Heart right ventricle (tissue), 16 donors: ENCODE results near the gene TMEM95. TPM values are rescaled to one million over a fixed set of nuclear protein-coding genes. Genes with fewer than 3 reads are reported as not detected.

ENCODE experiments used
- ATAC-seq, 8 donors: fragments of 200-7000 bp; cut with Tn5 transposase; one replicate each; pipeline ENCODE4 v1.9.1; 2020; ENCODE audit warnings: mild to moderate bottlenecking in 8 of 8, moderate library complexity in 8 of 8, moderate number of reproducible peaks in 1 of 8
- DNase-seq, 2 donors: peaks; one replicate each; pipeline ENCODE4 v3.0.0-alpha.2; 2020
- H3K27ac ChIP-seq, 10 donors: fragments of 200-600 bp; sonication (generic) in 2 of 10; one replicate each; pipeline versions ENCODE4 v1.5.0 to v1.8.0; 2020 to 2022; ENCODE audit warnings: mild to moderate bottlenecking in 3 of 10
- H3K27me3 ChIP-seq, 7 donors: fragments of 200-600 bp; one replicate each; pipeline ENCODE4 v1.8.0; 2021 to 2022; ENCODE audit warnings: mild to moderate bottlenecking in 2 of 7
- H3K36me3 ChIP-seq, 9 donors: fragments of 200-600 bp; sonication (generic) in 1 of 9; one replicate each; pipeline versions ENCODE4 v1.5.0 to v1.8.0; 2020 to 2022; ENCODE audit warnings: mild to moderate bottlenecking in 2 of 9
- H3K4me1 ChIP-seq, 9 donors: fragments of 200-600 bp; sonication (generic) in 1 of 9; one replicate each; pipeline versions ENCODE4 v1.5.0 to v1.8.0; 2020 to 2022; ENCODE audit warnings: mild to moderate bottlenecking in 4 of 9
- H3K4me3 ChIP-seq, 10 donors: fragments of 200-600 bp; sonication (generic) in 2 of 10; one replicate each; pipeline versions ENCODE4 v1.5.0 to v1.8.0; 2020 to 2022; ENCODE audit warnings: mild to moderate bottlenecking in 7 of 10, moderate library complexity in 2 of 10
- H3K9me3 ChIP-seq, 11 donors: fragments of 200-600 bp in 10 of 11; sonication (generic) in 2 of 11; one replicate each; pipeline versions ENCODE4 v1.5.0 to v1.8.0; 2013 to 2022; ENCODE audit warnings: mild to moderate bottlenecking in 2 of 11, control low read depth in 1 of 11, moderate library complexity in 1 of 11
- CTCF ChIP-seq, 9 donors: fragments of 200-600 bp; sonication (generic) in 2 of 9; IDR thresholded peaks; one replicate each; pipeline versions ENCODE4 v1.5.0 to v1.8.0; 2021 to 2022; ENCODE audit warnings: antibody characterized with exemption in 9 of 9, mild to moderate bottlenecking in 5 of 9, moderate library complexity in 1 of 9
- WGBS, 2 donors: extraction: QIAGEN DNeasy Blood & Tissue Kit; methylation state at CpG; one replicate each; pipeline ENCODE4 v1.1.7; 2013; ENCODE audit warnings: inconsistent platforms in 1 of 2; 5-methylcytosine and 5-hydroxymethylcytosine counted together
- intact Hi-C, 10 donors: fragments of 100-400 bp; cut with DNase I; formaldehyde crosslinking; loops; one replicate each; pipeline versions ENCODE4 v1.11.1 to v1.14.2; 2022
- polyA plus RNA-seq, 2 donors: library from polyadenylated mRNA; stranded (reverse); fragments of 200-250 nt; gene quantifications; one replicate each; pipeline ENCODE4 v1.2.3, GENCODE V29; 2013
- total RNA-seq, 10 donors: library from RNA; stranded (reverse); fragmentation: NEBNext Ultra II Directional in 3 of 10; extraction: Animal tissue kit (Norgen Biotek cat#: 25700) in 3 of 10; gene quantifications; one replicate each; pipeline versions ENCODE4 v1.2.1 to v1.2.4, GENCODE V29; 2021 to 2023
- donor health status: Arrhythmogenic right ventricular cardiomyopathy.
- donor health status: ischemic (EF 13 %, LVEDD 7.1; RV severe dilation, severe dysfunction).
- donor health status: healthy with polysubstance abuse.
- donor health status: DM: no; HTN: yes; CAD: no.
- donor health status: DM: no; HTN: no; CAD: no.
- donor health status: ischemic (EF 25% LVEDD 6.9; RV normal size, moderate dysfunction).
- donor health status: ischemic (EF 25% LVEDD 5.7; RV mildly dilated, moderate dysfunction).
- donor health status: healthy.
- donor health status: DM: yes; HTN: yes; CAD: no.
- donor health status: Ischemic cardiomyopathy.
- donor health status: ischemic (EF 35%, LVEDD 5.7; RV mildly dilated, moderate dysfunction).
- donor health status: nonischemic (EF 11% LVEDD 7.7; RV severe dilation, severe dysfunction).
- donor health status: DM: yes; HTN: yes; CAD: no.
- donor health status: PGD.
- donor health status: ischemic (EF 29% LVEDD 5.4; RV normal size, mild dysfunction).
- donor health status: nonischemic (EF 23%, LVEDD 6.1; RV moderate dilation, normal function).

Gene TMEM95
- total and polyA plus RNA-seq, 12 donors: 0.39 TPM; not detected in 11

GRCh38 chr17:7396147-7396546 is 41.2 kb downstream of the TMEM95 start:
- no peak overlapping the region for H3K27ac ChIP-seq
- H3K4me1 ChIP-seq: peaks cover 0 to 28% (median 20%) of the 10 kb centered on the region in 9 donors
- WGBS, 2 donors: 85 to 97% methylated on average over 4 of the region's 4 CpGs
- DNase-seq (no peak), ATAC-seq (no peak)
- H3K27me3 ChIP-seq: no peaks in the 10 kb centered on the region
- intact Hi-C loops: no loop called here
- H3K36me3 ChIP-seq: peaks cover 0 to 17% (median 0%) of the 10 kb centered on the region in 9 donors
- H3K9me3 ChIP-seq: no peaks in the 10 kb centered on the region
- H3K4me3 ChIP-seq: no peak overlapping the region
- TF ChIP-seq CTCF (IDR thresholded peaks at IDR 0.05): no peak

- peaks cover 0 to 6% (median 0%) of the 10 kb centered on the region in 9 donors for H3K36me3 ChIP-seq
- no peak for TF ChIP-seq CTCF (IDR thresholded peaks at IDR 0.05)
- no peak overlapping the region for H3K4me3 ChIP-seq
- H3K27ac ChIP-seq: no peak overlapping the region
- 81 to 88% methylated on average over 2 of the region's 2 CpGs for WGBS, 2 donors
- H3K4me1 ChIP-seq: peaks cover 7 to 31% (median 27%) of the 10 kb centered on the region in 9 donors
- intact Hi-C loops: no loop called here
- DNase-seq (no peak), ATAC-seq (no peak)
- no peaks in the 10 kb centered on the region for H3K9me3 ChIP-seq
- no peaks in the 10 kb centered on the region for H3K27me3 ChIP-seq
These were observed 43.7 kb downstream of the TMEM95 start for GRCh38 chr17:7398612-7399011.

GRCh38 chr17:7403043-7403726 is 48.2 kb downstream of the TMEM95 start:
- ATAC-seq (peak in 6 of 8 donors; percentile 5 to 27 (median 16)), DNase-seq (peak; percentile 74)
- WGBS, 2 donors: 8 to 10% methylated on average over 16 of the region's 16 CpGs
- H3K9me3 ChIP-seq: no peaks in the 10 kb centered on the region
- H3K27me3 ChIP-seq: peaks cover 0 to 17% (median 0%) of the 10 kb centered on the region in 7 donors
- peaks cover 0 to 6% (median 0%) of the 10 kb centered on the region in 9 donors for H3K36me3 ChIP-seq
- H3K4me1 ChIP-seq: peaks cover 13 to 28% (median 19%) of the 10 kb centered on the region in 9 donors
- H3K4me3 ChIP-seq: peak overlapping the region; percentile 50 to 87 (median 68)
- intact Hi-C loops: loop anchor here in 4 of 10 donors (2.0 to 5.0 kb wide), 3 partner anchors 34 to 96 kb away; partner anchors contain the start of genes FGF11 (in 2 of the 4), TMEM102 (in 2 of the 4), EIF5A (in 1 of the 4) and TMEM95 (in 1 of the 4)
- no peak for TF ChIP-seq CTCF (IDR thresholded peaks at IDR 0.05)
- H3K27ac ChIP-seq: peak overlapping the region; percentile 80 to 96 (median 88)

GRCh38 chr17:7403727-7403976 is 48.7 kb downstream of the TMEM95 start:
- WGBS, 2 donors: 0% methylated on average over 13 of the region's 13 CpGs
- ATAC-seq: peak; percentile 44 to 74 (median 64)
- intact Hi-C loops: loop anchor here in 4 of 10 donors (2.0 to 5.0 kb wide), 3 partner anchors 34 to 96 kb away; partner anchors contain the start of genes FGF11 (in 2 of the 4), TMEM102 (in 2 of the 4), EIF5A (in 1 of the 4) and TMEM95 (in 1 of the 4)
- Histone ChIP-seq H3K27me3 (peaks cover 0 to 17% (median 0%) of the 10 kb centered on the region in 7 donors), H3K36me3 (peaks cover 0 to 7% (median 0%) of the 10 kb centered on the region in 9 donors), H3K4me3 (peak overlapping the region; percentile 50 to 87 (median 68)), H3K9me3 (no peaks in the 10 kb centered on the region), H3K4me1 (peaks cover 13 to 28% (median 19%) of the 10 kb centered on the region in 9 donors), H3K27ac (peak overlapping the region; percentile 80 to 96 (median 88))
- peak in 1 of 2 donors; percentile 73 for DNase-seq
- no peak for TF ChIP-seq CTCF (IDR thresholded peaks at IDR 0.05)
